Activated CD8-positive, alpha-beta memory T cell treated with anti-CD3 and anti-CD28 coated beads, Interleukin-2, amount 10 ng/mL, durations not matched to agents 7 days and 5 days (primary cell): Measurements from ENCODE around the gene AHCYL1. TPM values are rescaled to one million over a fixed set of nuclear protein-coding genes. Genes with fewer than 3 reads are reported as not detected.

Source experiments
- ATAC-seq: fragments of 150-1000 bp; cut with Tn5 transposase; one replicate; pipeline ENCODE4 v1.10.0; 2021; ENCODE audit warnings: moderate library complexity
- CTCF ChIA-PET: fragments of 350-600 bp; sonication (Branson Sonifier 250); formaldehyde crosslinking; loops from one replicate; lab custom pipeline; 2021; ENCODE audit warnings: antibody characterized with exemption; lab: Charles Lee
- DNase-seq: peaks from one replicate; pipeline ENCODE4 v3.0.0-alpha.2; 2020
- H3K27ac Mint-ChIP-seq: one replicate; pipeline ENCODE4 v1.8.0; 2021; ENCODE audit warnings: mild to moderate bottlenecking, mixed read lengths
- H3K27me3 Mint-ChIP-seq: one replicate; pipeline ENCODE4 v1.8.0; 2021; ENCODE audit warnings: mixed read lengths
- H3K36me3 Mint-ChIP-seq: one replicate; pipeline ENCODE4 v1.8.0; 2021; ENCODE audit warnings: mild to moderate bottlenecking, mixed read lengths
- H3K4me1 Mint-ChIP-seq: one replicate; pipeline ENCODE4 v1.8.0; 2021; ENCODE audit warnings: mixed read lengths
- H3K4me3 Mint-ChIP-seq: one replicate; pipeline ENCODE4 v1.8.0; 2021; ENCODE audit warnings: mild to moderate bottlenecking, moderate library complexity, mixed read lengths
- H3K9me3 Mint-ChIP-seq: one replicate; pipeline ENCODE4 v1.8.0; 2022; ENCODE audit warnings: low read depth, mixed read lengths
- total RNA-seq, 2 experiments: library from RNA; stranded (reverse); gene quantifications; one replicate each; pipeline ENCODE4 v1.2.3, GENCODE V29; 2021

AHCYL1 gene
- total RNA-seq, 2 experiments from 2014 or later = 67.6 to 70.0 TPM

DNA sequence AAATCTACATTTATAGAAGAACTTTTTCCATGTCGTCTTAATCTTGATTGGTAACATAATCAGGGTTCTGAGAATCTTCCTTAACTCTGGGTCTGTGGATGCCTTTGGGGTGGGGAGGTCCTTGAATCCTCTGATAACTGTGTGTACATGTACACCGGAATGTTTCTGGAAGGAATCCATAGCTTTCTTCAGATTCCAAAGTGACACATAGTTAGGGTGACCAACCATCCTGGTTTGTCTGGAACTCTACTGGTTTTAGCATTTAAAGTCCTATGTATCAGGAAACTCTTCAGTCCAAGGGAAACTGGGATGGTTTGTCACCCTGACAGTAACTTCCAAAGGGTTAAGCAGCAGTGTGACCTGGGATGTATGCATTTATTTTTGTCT, 66.7 kb downstream of the AHCYL1 start:
- peaks cover 37% of the 10 kb centered on the region for H3K36me3 Mint-ChIP-seq
- CTCF ChIA-PET = interaction anchor here (1.3 to 6.1 kb wide), 8 partner anchors 9 to 55 kb away, joined by 3 to 29 read pairs (median 8); partner anchors contain the start of gene STRIP1

GRCh38 chr1:110053552-110054428, 69.2 kb downstream of the AHCYL1 start:
- Mint-ChIP-seq H3K4me3 (no peak overlapping the region), H3K36me3 (peaks cover 26% of the 10 kb centered on the region), H3K4me1 (no peaks in the 10 kb centered on the region), H3K27ac (no peak overlapping the region), H3K9me3 (no peaks in the 10 kb centered on the region), H3K27me3 (no peaks in the 10 kb centered on the region)
- DNase-seq (peak; percentile 74), ATAC-seq (peak; percentile 81)
- CTCF ChIA-PET = interaction anchor here (0.6 to 6.1 kb wide), 25 partner anchors 6 to 1067 kb away, joined by 3 to 29 read pairs (median 5); partner anchors contain the start of genes ALX3 and STRIP1

More for the DNA sequence above, 66.7 kb downstream of the AHCYL1 start:
- no peaks in the 10 kb centered on the region for H3K27me3 Mint-ChIP-seq
- H3K9me3 Mint-ChIP-seq = no peaks in the 10 kb centered on the region
- DNase-seq (no peak), ATAC-seq (no peak)
- H3K4me3 Mint-ChIP-seq = no peak overlapping the region
- H3K4me1 Mint-ChIP-seq = no peaks in the 10 kb centered on the region
- no peak overlapping the region for H3K27ac Mint-ChIP-seq

DNA sequence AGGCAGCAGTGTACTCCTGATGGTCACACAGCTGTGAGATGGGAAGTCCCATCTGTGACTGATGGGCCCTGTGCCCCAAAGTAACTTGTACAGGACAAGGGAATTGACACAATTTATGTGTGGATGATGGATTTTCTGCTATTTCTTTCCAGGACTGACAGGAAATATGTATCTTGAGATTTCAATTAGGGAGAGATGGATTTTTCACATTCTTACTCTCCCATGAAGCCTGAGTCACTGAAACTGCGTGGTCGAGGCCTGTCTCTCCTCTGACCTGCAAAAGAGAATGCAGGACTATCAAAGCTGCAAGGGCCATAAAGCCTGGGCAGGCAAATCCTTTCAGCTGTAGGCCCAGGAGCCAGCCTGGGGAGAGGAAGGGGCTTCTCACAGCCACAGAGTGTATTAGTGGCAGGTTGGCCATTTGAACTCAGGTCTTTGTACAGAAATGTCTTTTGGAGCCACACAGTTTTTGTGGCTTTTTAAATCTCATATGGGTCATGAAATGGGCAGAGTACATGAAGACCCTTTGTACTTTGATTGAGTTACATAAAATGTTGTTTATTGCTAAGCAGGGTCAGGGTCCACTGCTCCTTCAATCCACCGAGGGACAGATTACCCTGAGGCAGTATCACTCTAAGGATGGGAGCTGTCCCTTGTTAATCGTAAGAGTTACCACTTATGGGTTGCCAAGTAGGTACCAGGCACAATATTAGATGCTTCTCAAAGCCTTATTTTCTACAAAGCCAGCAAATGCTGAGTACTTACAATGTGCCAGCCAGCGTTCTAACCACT, 71.1 kb downstream of the AHCYL1 start:
- Mint-ChIP-seq H3K36me3 (peaks cover 27% of the 10 kb centered on the region), H3K27me3 (no peaks in the 10 kb centered on the region), H3K4me1 (peaks cover 2% of the 10 kb centered on the region), H3K9me3 (no peaks in the 10 kb centered on the region), H3K4me3 (no peak overlapping the region), H3K27ac (no peak overlapping the region)
- DNase-seq = no peak
- no peak for ATAC-seq
- CTCF ChIA-PET = interaction anchor here (0.8 to 6.1 kb wide), 6 partner anchors 10 to 61 kb away, joined by 3 to 29 read pairs (median 11); no protein-coding TSS in a partner anchor

GRCh38 chr1:110056285-110056683, 71.7 kb downstream of the AHCYL1 start:
- Mint-ChIP-seq H3K4me3 (no peak overlapping the region), H3K4me1 (peaks cover 2% of the 10 kb centered on the region), H3K36me3 (peaks cover 27% of the 10 kb centered on the region), H3K27me3 (no peaks in the 10 kb centered on the region), H3K9me3 (no peaks in the 10 kb centered on the region), H3K27ac (no peak overlapping the region)
- DNase-seq = no peak
- CTCF ChIA-PET = interaction anchor here (0.8 to 2.1 kb wide), 3 partner anchors 32 to 404 kb away, joined by 3 to 7 read pairs (median 4); no protein-coding TSS in a partner anchor
- ATAC-seq = no peak

DNA sequence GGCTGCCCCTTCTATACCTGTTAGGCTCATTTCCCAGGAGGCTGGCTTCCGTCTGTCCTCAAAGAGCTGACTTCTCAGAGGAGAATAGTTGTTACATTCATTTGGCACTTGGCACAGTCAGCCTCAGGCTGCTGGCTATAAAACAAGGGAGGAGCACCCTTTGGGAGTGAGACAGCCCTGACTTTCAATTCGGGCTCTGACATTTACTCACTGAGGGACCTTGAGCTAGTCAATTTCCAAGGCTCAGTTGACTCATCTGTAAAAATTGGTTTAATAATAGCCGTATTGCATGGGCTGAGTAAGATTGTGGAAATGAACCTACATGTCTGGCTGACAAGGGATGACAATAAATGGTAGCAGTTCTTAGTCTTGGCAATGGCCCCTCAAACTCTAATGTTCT, 72.2 kb downstream of the AHCYL1 start:
- Mint-ChIP-seq H3K9me3 (no peaks in the 10 kb centered on the region), H3K4me3 (no peak overlapping the region), H3K27me3 (no peaks in the 10 kb centered on the region), H3K4me1 (peaks cover 2% of the 10 kb centered on the region), H3K27ac (no peak overlapping the region), H3K36me3 (peaks cover 27% of the 10 kb centered on the region)
- ATAC-seq (no peak), DNase-seq (no peak)
- CTCF ChIA-PET = interaction anchor here (0.8 to 4.1 kb wide), 6 partner anchors 12 to 403 kb away, joined by 3 to 23 read pairs (median 4); partner anchors contain the start of gene STRIP1

DNA sequence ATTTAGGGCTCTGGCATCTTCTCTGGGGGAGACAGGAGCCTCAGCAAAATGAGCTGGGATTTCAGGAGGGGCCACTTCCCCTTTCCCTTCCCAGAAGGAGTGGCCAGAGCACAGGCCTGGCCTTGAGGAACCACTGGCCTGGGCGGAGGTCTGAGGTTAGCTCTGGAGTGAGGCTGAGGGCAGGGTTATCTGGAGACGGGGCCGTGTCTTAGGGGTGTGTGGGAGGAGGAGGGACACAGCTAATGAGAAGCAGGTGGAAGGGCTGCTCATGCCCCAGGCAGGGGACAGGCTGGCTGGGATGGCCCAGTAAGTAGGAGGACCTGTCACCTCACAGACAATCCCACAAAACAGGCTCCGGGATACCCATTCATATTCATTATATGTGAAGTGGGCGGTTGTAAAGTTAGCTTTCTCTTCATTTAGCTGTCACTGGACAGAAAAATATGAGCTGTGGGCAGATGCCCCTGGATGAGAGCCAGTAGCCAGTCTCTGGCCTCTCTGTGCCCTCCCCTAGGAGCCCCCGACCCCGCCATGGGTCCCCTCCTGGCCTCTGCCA, 73.5 kb downstream of the AHCYL1 start:
- no peak for ATAC-seq
- Mint-ChIP-seq H3K4me1 (peaks cover 2% of the 10 kb centered on the region), H3K36me3 (peaks cover 20% of the 10 kb centered on the region), H3K27me3 (no peaks in the 10 kb centered on the region), H3K9me3 (no peaks in the 10 kb centered on the region), H3K4me3 (no peak overlapping the region), H3K27ac (no peak overlapping the region)
- CTCF ChIA-PET = interaction anchor here (0.8 to 4.1 kb wide), 4 partner anchors 13 to 74 kb away, joined by 3 to 23 read pairs (median 5); partner anchors contain the start of genes AHCYL1 and STRIP1
- DNase-seq = no peak

- no peak for ATAC-seq
- H3K27ac Mint-ChIP-seq = no peak overlapping the region
Observed at GRCh38 chr1:110058591-110058990, 74.0 kb downstream of the AHCYL1 start.

DNA sequence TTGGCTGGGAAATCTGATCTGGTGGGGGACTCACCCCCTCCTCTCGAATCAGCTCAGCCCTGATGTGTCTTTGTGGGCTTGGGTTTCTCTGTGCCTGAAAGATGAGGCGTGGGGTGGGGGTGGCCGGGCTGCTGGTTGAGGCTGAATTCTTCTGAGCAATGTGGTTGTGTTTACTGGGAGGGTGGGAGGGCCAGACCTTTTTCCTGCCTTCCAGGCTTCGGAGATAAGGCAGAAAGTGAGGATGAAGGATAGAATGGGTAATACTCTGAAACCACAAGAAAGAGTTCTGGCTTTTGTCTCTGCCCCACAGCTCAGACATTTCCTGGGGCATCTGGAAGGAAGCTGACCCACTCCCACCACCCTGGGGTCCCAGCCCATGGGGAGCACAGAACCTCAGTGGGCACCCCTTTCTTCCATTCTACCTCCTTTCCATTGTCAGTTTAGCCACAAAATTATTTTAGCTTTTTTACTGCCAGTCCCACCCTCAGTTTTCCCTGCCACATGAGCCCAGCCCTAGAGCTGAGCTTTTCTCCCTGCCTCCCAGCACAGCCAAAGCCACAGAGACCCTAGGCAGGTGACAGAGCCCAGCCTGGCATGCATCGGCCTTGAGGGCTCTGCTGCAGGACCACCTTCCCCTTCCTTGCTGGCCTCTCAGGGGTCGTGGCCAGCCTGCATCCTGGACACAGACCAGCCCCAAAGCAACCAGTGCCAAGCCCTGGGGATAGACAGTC, 74.7 kb downstream of the AHCYL1 start:
- H3K27me3 Mint-ChIP-seq = no peaks in the 10 kb centered on the region
- ATAC-seq (no peak), DNase-seq (no peak)
- H3K36me3 Mint-ChIP-seq = peaks cover 8% of the 10 kb centered on the region
- no peaks in the 10 kb centered on the region for H3K9me3 Mint-ChIP-seq
- H3K27ac Mint-ChIP-seq = no peak overlapping the region
- peaks cover 2% of the 10 kb centered on the region for H3K4me1 Mint-ChIP-seq
- no peak overlapping the region for H3K4me3 Mint-ChIP-seq
- CTCF ChIA-PET = interaction anchor here (0.7 to 4.1 kb wide), 27 partner anchors 8 to 422 kb away, joined by 3 to 23 read pairs (median 5); partner anchors contain the start of gene STRIP1

More at GRCh38 chr1:110058591-110058990, 74.0 kb downstream of the AHCYL1 start:
- H3K4me3 Mint-ChIP-seq = no peak overlapping the region
- no peaks in the 10 kb centered on the region for H3K27me3 Mint-ChIP-seq
- H3K4me1 Mint-ChIP-seq = peaks cover 2% of the 10 kb centered on the region
- H3K9me3 Mint-ChIP-seq = no peaks in the 10 kb centered on the region
- DNase-seq = no peak
- peaks cover 15% of the 10 kb centered on the region for H3K36me3 Mint-ChIP-seq
- CTCF ChIA-PET = interaction anchor here (2.1 to 4.1 kb wide), 3 partner anchors 23 to 47 kb away, joined by 7 to 23 read pairs (median 17); partner anchors contain the start of gene STRIP1

DNA sequence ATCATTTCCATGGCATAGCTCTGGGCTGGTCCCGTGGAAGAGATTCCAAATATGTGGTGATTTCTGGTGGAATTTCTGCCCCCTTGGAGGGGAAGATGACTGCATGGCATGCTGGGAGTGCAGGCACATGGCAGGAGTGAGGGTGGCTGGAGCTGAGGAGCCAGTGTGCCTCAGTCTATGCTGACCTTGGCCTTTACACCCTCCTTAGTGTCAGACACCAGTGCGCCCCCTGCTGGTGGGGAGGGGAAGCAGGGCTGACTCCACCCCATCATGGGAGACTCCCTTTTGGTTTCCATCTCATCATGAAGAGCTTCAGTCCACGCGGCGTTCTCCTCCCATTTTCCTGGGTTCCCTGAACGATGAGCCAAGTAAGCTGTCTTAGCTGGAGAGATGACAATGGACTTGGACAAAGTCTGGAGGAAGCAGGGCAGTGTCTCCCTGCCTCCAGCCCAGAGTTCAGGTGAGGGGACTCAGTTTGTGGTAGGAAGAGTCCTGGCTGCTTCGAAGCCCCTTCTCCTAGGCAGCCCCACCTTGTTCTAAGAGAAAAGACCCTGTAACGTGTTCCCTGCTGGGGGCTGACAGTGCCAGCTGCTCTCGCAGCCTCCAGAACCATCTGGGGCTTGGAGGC, 75.6 kb downstream of the AHCYL1 start:
- peak; percentile 85 for ATAC-seq
- DNase-seq = peak; percentile 81
- Mint-ChIP-seq H3K27me3 (no peaks in the 10 kb centered on the region), H3K27ac (no peak overlapping the region), H3K4me1 (peaks cover 2% of the 10 kb centered on the region), H3K4me3 (no peak overlapping the region), H3K9me3 (no peaks in the 10 kb centered on the region), H3K36me3 (peaks cover 7% of the 10 kb centered on the region)
- CTCF ChIA-PET = interaction anchor here (0.7 to 4.1 kb wide), 30 partner anchors 9 to 423 kb away, joined by 3 to 23 read pairs (median 4); partner anchors contain the start of gene STRIP1

DNA sequence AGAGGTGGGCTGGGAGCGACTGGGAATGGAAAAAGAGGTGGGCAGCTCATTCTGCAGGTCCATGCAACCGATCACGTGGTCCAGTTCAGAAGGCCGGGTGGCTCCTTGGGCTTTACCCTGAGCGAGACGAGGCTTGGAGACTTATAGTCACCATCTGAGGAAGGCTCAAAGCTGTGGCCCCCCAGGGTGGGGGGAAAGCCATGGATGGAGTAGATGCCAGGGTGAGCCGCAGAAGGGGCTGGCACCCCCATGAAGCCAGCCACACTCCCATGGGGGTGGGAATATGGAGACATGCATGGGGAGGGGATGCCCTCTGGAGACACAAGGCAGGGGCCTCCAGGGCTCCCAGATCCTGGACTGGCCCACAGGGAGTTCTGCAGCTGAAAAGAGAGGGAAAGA, 76.1 kb downstream of the AHCYL1 start:
- Mint-ChIP-seq H3K36me3 (peaks cover 4% of the 10 kb centered on the region), H3K9me3 (no peaks in the 10 kb centered on the region), H3K27me3 (peaks cover 2% of the 10 kb centered on the region), H3K27ac (no peak overlapping the region), H3K4me1 (peaks cover 2% of the 10 kb centered on the region), H3K4me3 (no peak overlapping the region)
- DNase-seq = no peak
- CTCF ChIA-PET = interaction anchor here (0.7 to 4.1 kb wide), 28 partner anchors 9 to 423 kb away, joined by 3 to 23 read pairs (median 4); partner anchors contain the start of gene STRIP1
- ATAC-seq = no peak

GRCh38 chr1:110061341-110061740, 76.8 kb downstream of the AHCYL1 start:
- Mint-ChIP-seq H3K27ac (no peak overlapping the region), H3K9me3 (no peaks in the 10 kb centered on the region), H3K27me3 (peaks cover 9% of the 10 kb centered on the region), H3K4me3 (no peak overlapping the region), H3K36me3 (peaks cover 3% of the 10 kb centered on the region), H3K4me1 (peaks cover 2% of the 10 kb centered on the region)
- ATAC-seq (no peak), DNase-seq (no peak)
- CTCF ChIA-PET = interaction anchor here (0.9 to 2.4 kb wide), 3 partner anchors 10 to 77 kb away, joined by 3 to 15 read pairs (median 3); no protein-coding TSS in a partner anchor
